GM21390 (cell line): ENCODE data around the gene RETREG3.
"Not testable (repeated sequence)": the region's sequence is repeated elsewhere in the genome, so short reads cannot be mapped to it uniquely, and the experiment has no call there.

Experiments used
- ATAC-seq: cut with Tn5 transposase; IDR thresholded peaks from one replicate; pipeline ENCODE4 v1.9.1; 2021; ENCODE audit not compliant: unreplicated experiment

RETREG3 gene

DNA sequence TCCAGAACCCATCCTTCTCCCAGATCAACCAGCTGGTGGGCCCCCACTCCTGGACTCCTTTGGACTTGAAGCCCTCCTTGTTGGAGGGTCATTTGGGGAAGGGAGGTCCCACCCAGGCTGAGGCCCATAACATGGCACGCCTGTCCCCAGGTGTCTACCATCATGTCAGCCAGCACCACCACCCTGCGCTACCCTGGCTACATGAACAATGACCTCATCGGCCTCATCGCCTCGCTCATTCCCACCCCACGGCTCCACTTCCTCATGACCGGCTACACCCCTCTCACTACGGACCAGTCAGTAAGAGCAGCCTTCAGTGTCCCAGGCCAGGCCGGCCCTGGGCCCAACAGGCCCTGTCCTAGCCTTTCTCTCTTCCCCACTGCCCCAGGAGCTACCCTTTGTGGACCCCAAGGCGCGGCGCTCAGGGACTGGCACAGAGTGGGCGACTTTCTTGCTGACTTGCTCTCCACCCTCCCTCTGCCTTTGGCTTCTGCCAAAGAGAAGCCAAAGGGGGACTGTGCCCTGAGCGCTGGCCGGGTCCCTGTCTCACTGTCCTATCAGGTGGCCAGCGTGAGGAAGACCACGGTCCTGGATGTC lies 4.6 kb upstream of the RETREG3 start:
- ATAC-seq, result no peak

DNA sequence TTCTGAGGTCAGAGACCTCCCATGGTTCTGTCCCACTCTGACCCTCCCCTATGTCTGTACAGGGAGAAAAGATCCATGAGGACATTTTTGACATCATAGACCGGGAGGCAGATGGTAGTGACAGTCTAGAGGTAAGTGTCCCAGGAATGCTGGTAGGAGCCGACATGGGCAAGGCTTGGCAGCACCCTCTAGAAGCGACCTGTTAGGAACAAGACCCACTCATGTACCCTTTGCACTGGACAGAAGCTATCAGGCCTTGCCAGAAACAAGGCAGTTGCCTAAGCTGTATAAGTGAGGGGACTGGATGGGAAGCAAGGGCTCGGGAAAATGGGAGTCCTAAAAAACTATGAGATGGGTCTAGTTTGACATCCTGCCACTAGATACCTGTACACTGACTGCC lies 2.8 kb upstream of the RETREG3 start:
- no peak for ATAC-seq

DNA sequence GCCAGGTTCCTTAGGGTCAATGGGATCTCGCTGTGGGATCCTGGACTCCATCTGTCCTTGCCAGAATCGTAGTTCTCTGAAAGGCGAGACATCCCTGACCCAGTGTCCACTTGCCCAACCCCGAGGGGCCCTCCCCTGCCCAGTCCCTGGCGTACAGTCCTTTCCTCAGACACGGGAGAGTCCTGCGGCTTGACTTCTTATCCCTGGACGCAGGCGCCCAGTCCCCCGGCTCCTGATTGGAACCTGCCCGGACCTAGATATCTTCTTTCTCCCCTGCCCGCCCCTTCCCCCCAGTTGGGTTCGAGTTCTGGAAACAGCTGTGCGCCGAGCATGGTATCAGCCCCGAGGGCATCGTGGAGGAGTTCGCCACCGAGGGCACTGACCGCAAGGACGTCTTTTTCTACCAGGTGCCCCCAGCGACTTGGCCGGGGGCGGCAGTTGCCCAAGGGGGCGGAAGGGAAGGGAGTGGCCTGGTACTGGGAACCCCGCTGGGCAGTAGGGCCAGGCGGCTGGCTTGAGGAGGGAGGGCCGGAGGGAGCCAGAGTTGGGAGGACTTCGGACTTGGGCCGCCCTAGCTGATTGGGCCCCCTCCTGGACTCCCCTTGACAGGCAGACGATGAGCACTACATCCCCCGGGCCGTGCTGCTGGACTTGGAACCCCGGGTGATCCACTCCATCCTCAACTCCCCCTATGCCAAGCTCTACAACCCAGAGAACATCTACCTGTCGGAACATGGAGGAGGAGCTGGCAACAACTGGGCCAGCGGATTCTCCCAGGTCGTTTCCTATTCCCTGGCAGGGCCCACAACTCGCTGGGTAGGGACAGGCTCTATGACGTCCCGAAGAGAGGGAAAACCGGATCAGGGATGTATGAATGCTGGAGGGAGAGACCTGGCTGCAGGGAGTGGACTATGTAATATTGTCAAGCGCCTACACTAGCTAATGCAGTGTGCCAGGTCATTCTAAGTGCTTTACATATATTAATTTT lies 934 bp upstream of the RETREG3 start:
- not testable (repeated sequence) for ATAC-seq

DNA sequence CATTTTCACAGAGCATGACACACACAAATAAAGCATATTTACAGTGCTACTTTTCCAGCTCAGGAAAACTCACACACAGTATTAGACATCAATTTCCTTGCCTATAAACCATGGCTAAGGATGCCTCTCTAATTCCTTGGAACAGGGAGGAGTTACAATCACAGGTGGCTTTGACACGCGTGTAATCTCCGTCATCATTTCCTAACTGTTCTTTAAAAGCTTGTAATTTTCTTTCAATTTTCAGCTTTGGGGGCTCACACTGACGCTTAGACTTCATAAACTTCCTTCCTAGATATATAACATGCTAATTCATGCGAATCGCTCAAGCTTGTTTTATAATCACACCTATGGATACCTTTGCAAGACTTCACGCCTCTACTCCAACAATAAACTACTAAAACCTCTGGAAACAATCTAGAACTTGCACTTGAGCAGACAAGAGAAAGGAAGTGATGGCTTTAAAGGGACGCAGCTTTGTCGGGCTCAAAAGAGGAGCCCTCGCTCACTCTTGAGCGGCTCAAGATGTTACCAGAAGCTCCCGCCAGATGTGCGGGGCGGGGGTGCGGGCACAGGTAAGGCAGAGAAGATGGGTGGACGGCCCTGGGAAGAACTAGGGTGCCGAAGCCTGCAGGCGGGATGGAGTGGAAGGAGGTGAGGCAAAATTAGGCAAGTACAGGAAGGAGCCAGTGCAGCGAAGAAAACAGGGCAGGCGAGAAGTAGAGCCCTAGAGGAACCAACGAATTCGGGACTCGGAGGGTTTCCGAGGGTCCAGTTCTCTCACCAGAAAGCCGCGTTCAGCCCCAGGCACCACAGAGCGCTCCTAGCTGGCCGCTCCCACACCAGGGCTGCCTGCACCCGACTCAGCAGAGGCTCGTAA lies 631 bp downstream of the RETREG3 start:
- ATAC-seq, result peak; percentile 20

DNA sequence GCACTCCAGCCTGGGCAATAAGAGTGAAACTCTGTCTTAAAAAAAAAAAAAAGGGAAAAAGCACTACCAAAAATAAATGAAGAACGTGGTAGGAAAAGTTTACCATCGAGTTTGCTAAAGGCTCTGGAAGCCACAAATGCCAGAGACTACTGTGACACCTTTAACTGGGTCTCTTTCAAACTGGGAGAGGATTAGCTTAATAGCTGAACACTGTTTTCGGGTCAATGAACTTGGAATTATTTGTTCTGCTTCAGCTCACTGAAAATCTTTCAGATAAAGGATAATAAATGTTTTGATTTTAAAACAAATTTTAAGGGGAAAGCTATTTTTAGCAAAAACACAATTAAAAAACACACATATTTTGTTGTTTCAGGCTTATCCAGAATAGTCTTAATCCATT lies 1.4 kb downstream of the RETREG3 start:
- no peak for ATAC-seq

DNA sequence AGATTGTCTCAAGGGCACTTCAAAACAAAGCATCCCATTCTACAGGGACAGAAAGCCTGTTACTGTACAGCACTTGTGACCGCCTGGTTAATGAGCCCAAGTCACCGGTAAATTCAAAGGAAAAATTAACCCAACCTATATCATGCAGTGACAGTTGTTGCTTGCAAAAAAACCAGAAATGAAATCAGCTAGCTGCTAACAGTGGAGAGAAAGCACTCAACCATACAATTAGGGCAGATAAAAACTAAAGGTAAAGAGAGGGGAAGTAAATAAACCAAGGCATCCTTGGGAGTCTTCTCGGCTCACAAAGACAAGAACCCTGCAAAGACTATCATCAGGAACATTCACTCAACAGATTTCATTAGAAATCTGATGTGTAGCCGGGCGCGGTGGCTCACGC lies 5.9 kb downstream of the RETREG3 start:
- no peak for ATAC-seq

DNA sequence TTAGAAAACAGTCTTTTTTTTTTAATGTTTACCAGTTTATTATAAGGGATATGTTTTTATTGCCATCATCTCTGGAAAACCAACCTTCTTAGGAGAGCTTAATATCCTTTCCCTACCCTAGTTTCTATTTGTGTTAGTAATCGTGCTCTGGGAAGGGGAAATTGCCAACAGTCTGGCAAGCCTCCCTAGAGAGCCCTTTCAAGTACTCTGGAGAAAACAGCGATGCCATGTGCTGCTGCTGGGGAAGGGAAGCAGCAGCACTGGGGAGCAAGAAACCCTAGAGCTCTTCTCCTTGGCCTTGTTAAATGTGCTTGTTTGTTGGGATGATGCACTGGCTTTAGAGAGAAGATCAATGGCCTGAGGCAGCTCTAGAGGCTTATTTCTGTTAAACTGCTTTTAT lies 10.3 kb downstream of the RETREG3 start:
- no peak for ATAC-seq

DNA sequence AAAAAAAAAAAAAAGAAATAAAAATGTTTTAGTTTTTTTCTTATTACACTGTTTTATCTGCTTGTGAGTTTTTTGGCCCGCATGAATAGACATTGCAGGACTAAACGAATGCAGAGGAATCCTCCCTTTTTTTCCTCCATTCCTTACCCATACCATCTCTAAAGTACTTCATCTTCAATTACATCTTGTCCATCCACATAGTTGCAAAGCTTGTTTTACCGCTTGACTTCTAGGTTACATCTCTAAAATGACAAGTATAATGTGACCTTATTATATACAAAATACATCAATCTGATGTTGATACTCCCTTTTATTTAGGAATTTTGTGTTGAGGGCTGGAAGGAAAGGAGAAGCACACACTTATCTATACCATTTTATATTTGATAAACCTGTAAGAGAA lies 12.8 kb downstream of the RETREG3 start:
- ATAC-seq, result no peak

DNA sequence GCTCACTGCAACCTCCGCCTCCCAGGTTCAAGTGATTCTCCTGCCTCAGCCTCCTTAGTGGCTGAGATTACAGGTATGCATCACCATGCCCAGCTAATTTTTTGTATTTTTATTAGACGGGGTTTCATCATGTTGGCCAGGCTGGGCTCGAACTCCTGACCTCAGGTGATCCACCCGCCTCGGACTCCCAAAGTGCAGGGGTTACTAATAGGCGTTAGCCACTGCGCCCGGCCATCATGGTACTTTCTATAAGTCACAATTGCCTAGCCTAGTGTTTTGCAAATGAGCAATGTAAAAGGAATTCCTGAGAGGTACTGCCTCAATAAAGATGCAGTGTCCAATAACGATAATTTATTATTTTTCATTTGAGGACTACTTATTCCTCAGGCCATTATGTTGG lies 17.8 kb downstream of the RETREG3 start:
- no peak for ATAC-seq

DNA sequence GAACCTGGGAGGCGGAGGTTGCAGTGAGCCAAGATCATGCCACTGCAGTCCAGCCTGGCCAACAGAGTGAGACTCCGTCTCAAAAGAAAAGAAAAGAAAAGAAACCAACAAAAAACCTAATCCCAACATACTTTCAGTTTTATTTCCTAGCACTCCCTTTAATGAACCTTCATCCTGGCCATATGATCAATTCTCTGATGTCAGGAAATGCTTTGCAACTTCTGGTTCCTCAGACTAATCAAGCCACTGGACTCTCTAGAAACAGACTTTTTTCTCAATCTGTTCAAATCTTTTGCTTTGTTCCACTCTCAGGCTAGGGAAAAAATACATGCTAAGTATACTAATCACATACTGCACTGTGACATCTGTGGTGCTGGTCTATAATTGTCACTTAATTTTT lies 18.3 kb downstream of the RETREG3 start:
- ATAC-seq, result no peak

DNA sequence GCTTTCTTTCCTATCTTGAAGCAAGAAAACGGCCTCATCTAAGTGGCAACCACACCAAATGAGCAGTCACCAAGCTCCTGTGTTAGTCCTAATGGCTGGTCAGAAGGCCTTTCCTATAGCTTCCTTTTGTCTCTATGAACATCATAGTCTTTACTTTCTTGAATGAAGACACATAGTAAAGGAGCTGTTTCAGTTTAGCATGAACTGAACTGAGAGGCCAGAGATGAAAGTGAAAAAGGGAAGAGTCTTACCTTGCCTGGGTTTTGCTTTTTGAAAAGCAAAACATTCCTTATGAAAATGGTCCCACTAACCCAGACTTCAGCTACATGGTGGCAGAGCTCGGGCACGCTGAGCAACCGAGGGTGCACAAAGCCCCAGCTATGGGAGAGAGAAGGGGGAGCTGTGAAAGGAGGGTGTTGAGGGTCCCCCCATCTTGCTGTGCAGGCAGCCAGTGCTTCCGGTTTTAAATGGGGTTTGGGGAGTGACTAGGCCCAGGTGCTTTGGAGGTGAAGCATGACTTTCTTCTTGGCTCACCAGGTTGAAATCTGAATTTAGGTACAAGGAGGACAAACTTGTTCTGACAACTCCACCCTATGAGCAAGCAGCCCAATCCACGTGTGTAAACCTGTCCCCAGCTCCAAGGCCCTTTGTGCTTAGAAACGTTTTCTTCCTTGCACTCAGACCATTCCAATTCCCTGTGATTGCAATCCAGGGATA lies 22.5 kb downstream of the RETREG3 start:
- ATAC-seq, result no peak

DNA sequence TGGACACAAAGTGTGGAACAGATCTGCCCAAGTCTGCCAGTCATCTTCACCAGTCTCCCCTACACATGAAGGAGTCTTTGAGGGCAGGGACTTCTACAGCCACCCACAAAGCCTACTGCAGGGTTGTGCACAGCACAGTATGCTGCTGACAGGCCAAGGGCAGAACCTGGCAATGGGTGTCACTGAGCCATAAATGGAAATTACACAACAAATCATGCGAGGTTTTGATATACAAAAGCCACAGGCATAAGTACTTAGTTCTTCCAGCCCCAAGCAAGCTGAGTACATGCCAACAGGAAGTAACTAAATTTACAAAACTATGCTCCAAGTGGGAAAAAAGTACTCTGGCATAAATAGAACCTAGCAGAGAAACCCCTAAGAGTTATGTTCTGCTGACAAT lies 23.8 kb downstream of the RETREG3 start:
- ATAC-seq, result no peak

DNA sequence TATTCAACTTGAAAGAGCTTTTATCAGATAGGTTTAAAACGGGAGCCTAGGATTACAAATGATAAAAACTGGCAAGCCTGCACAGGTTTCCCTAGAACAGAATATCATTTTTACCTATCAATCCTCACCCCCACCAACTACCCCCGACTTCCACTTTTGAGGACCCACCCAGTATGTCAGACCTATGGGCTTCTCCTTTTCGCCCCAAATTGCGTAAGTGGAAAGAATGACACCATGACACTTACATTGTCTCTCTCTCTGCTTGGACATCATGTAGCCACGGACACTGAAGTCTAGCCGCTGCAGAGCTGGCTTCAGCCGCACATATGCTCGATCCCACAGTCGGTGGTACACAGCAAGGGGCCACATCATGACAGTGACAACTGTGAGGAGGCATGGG lies 24.3 kb downstream of the RETREG3 start:
- no peak for ATAC-seq

DNA sequence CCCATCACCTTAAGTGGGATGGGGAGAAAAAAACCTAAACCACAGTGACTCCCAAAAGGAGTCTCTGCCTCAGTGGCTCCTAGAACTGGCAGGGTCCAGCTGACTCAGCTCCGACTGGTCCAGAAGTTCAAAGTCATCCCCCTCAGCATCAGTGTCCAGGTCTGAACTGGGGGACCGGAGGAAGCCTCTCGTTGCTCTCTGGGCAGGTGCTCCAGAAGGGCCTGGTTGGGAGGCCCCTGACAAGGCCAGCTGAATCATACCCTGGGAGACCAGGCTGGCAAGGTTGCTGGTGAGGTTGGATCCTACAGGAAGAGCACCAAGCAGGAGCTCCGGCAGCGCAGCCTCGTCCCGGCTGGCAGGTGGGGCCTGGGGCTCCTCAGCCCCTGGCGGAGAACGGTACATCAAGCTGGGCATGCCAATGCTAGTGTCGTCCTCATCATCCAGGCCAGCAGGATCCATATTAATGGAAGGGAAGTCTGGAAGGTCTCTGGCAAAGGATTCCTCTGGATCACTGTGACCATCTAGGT lies 27.4 kb downstream of the RETREG3 start:
- no peak for ATAC-seq

DNA sequence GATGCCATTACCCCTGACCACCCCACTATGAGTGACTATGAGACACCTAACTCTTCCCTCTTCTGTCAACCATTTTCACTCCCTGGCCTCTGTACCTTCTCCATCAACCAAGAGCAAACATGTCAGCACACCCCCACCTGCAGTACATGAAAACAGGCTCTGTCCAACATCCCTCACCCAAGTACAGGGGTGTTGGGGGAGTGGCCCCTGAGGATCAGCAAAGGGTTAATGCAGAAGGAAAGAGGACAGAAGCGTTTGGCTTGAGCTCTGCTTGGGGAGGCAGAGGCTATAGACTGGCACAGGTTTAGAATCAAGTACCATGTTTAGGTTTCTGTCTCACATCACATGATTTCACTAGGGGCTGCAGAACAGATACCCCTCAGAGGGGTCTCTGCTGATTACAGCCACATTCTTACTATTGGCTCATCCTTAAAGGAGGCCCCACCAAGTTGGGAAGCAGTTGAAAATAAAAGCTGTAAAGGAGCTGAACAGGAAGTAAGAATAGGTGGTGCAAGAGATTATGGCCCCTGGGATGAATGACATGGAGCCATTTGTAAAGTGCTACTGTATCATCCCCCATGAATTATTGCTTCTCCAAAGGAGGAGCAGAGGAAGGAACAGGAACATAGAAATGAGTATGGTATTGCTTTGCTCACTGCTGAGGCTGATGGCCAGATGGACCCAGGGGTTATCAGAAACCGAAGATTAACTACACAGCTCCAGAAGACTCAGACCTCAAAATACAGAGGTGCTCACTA lies 29.2 kb downstream of the RETREG3 start:
- ATAC-seq, result no peak

DNA sequence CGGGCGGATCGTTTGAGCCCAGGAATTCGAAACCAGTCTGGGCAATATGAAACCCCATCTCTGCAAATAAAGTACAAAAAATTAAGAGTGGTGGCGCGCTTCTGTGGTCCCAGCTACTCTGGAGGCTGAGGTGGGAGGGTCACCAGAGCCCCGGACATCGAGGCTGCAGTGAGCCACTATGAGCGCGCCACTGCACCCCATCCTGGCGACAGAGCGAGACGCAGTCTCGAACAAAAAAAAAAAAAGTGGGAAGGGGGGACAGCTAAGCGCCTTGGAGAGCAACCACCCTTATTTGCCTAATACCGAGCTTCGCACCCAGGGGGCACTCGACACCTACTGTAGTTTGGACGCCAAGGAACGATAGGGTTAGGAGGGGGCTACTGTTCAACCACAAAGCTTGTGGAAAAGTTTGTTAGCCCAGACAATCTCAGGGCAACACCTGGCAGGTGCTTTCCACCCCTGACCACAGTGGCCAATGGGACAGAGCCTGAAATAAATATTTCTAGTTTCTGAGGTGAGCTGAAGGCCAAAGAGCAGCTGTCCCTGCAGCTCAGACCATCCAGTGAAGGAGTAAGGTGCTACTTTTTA lies 30.8 kb downstream of the RETREG3 start:
- ATAC-seq, result peak; percentile 50

DNA sequence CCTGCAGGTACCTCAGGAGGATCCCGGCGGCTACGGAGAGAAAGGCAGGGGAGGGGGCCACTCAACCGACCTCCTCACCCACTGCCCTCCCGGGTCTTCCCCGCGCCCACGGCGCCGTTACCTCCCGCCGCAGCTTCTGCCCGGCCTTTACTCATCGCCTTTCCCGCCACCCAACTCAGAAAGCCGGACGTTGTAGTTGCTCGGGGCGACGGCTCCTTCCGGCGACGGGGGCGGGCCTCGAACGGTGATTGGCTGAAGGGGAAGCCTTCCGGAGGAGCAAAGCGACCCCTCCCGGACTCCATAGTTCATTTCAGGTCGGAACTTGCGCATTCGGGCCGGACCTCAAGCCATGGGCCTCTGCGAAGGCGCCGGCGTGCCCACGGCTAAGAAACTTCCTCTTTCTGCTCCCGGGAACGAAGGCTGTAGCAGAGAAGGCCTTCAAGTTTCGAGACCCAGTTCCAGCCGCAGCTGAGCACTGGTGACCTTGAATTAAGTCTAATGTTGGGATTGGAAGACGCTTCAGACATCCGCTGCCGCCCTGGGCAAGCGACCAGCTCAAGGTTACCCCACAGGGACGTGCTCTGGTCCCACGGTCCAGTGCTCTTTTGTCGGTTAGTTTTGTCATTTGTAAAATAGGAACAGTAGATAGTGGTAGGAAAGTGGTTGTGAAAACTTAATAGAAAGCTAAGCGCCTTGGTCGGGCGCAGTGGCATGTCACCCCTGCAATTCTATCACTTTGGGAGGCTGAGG lies 31.5 kb downstream of the RETREG3 start, which contains the start of gene PSMC3IP:
TSS of gene PSMC3IP (minus strand) at position 198 of the 750 bp plus-strand sequence. CDS start at position 155, 43 bp downstream.
- ATAC-seq, result peak; percentile 63

DNA sequence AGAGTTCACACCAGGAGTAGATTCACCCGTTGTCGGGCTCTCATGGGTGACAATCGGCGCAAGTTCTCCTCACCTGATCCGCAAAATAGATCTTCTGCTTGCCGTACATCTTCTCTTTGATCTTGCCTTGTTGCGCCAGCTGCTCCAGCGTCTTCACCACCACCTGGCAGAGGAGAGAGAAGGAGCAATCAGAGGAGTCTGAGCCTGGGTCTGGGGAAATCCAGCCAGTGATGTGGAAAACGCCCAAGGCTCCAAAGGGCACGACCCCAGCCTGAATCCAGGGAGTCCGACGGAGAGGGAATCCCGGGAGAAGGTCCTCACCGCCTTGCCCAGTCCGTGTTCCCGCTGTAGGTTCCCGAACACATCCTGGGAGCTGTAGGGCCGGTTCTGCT lies 32.0 kb downstream of the RETREG3 start:
- no peak for ATAC-seq

DNA sequence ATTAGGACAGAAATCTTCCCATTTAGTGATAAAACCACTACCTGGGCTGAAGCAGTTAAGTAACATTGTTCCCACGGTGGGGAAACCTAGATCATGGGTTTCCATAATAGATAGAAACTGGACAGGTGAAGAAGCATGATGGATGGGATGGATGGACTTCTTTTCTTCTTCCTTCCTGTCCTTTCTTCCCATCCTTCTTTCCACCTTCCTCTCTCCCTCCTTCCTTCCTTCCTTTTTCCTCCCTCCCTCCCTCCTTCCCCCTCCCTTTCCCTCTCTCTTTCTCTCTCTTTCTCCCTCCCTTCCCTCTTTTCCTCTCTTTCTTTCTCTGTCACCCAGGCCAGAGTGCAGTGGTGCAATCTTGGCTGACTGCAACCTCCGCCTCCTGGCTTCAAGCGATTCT lies 34.7 kb downstream of the RETREG3 start:
- no peak for ATAC-seq
